GM19043 (cell line): ENCODE measurements around the gene RBBP4.

Experiments used
- ATAC-seq: cut with Tn5 transposase; IDR thresholded peaks from one replicate; pipeline ENCODE4 v1.9.1; 2021; ENCODE audit warnings: low read depth; ENCODE audit not compliant: unreplicated experiment

Gene RBBP4

GRCh38 chr1:32716312-32717148, 65.5 kb downstream of the RBBP4 start:
- ATAC-seq: no peak

- no peak for ATAC-seq
Observed at GRCh38 chr1:32717503-32717902, 66.5 kb downstream of the RBBP4 start.

GRCh38 chr1:32718036-32718435, 67.0 kb downstream of the RBBP4 start:
- no peak for ATAC-seq

GRCh38 chr1:32718527-32718926, 67.5 kb downstream of the RBBP4 start:
- no peak for ATAC-seq

- ATAC-seq: no peak
Observed at GRCh38 chr1:32719681-32720275, 68.8 kb downstream of the RBBP4 start.

- ATAC-seq: no peak
Observed at GRCh38 chr1:32724678-32725614, 73.9 kb downstream of the RBBP4 start.

- ATAC-seq: no peak
Observed at GRCh38 chr1:32725615-32725982, 74.6 kb downstream of the RBBP4 start.

GRCh38 chr1:32727876-32728275, 76.9 kb downstream of the RBBP4 start:
- no peak for ATAC-seq

- no peak for ATAC-seq
Observed at GRCh38 chr1:32728413-32729077, 77.5 kb downstream of the RBBP4 start.

GRCh38 chr1:32729254-32730046, 78.4 kb downstream of the RBBP4 start:
- ATAC-seq: no peak

- ATAC-seq: no peak
Observed at GRCh38 chr1:32733582-32734321, 82.7 kb downstream of the RBBP4 start.
